Hepatocyte (in vitro differentiated cells): ENCODE measurements around the gene LRIT1. TPM values are rescaled to one million over a fixed set of nuclear protein-coding genes. Genes with fewer than 3 reads are reported as not detected.
A peak's percentile ranks its signal among the peaks of the same experiment; 100 is the strongest.

Source experiments
- DNase-seq: peaks from one replicate; pipeline ENCODE4 v3.0.0-alpha.2; 2016; ENCODE audit warnings: low spot score
- H2AFZ ChIP-seq: fragments of 200-600 bp; sonication (generic); 2 replicates; pipeline ENCODE4 v1.6.0; 2016; ENCODE audit warnings: antibody characterized with exemption, mild to moderate bottlenecking
- H3K27ac ChIP-seq: fragments of 200-600 bp; sonication (generic); 2 replicates; pipeline ENCODE4 v1.5.1; 2016; ENCODE audit warnings: mild to moderate bottlenecking
- H3K27me3 ChIP-seq: fragments of 200-600 bp; sonication (generic); 2 replicates; pipeline ENCODE4 v1.6.1; 2016
- H3K36me3 ChIP-seq: fragments of 200-600 bp; sonication (generic); replicated peaks from 2 replicates; pipeline ENCODE4 v1.5.1; 2016; ENCODE audit warnings: low read depth; ENCODE audit not compliant: insufficient read depth
- H3K4me1 ChIP-seq: fragments of 200-600 bp; sonication (generic); 2 replicates; pipeline ENCODE4 v1.5.1; 2016; ENCODE audit warnings: mild to moderate bottlenecking, moderate library complexity; ENCODE audit not compliant: insufficient read depth
- H3K4me2 ChIP-seq: fragments of 200-600 bp; sonication (generic); 2 replicates; pipeline ENCODE4 v1.6.0; 2016
- H3K4me3 ChIP-seq: fragments of 200-600 bp; sonication (generic); 2 replicates; pipeline ENCODE4 v1.5.1; 2016; ENCODE audit warnings: mild to moderate bottlenecking
- H3K79me2 ChIP-seq: fragments of 200-600 bp; sonication (generic); 2 replicates; pipeline ENCODE4 v1.6.0; 2017; ENCODE audit warnings: mild to moderate bottlenecking
- H3K9me2 ChIP-seq: fragments of 200-600 bp; sonication (generic); replicated peaks from 2 replicates; pipeline ENCODE4 v1.6.0; 2017; ENCODE audit warnings: mild to moderate bottlenecking; ENCODE audit not compliant: insufficient read depth
- H3K9me3 ChIP-seq: fragments of 200-600 bp; sonication (generic); 2 replicates; pipeline ENCODE4 v1.5.1; 2016; ENCODE audit warnings: low read depth, mild to moderate bottlenecking
- H4K20me1 ChIP-seq: fragments of 200-600 bp; sonication (generic); 2 replicates; pipeline ENCODE4 v1.6.0; 2016; ENCODE audit warnings: mild to moderate bottlenecking; ENCODE audit not compliant: insufficient read depth, poor library complexity, severe bottlenecking
- CTCF ChIP-seq: fragments of 200-600 bp; sonication (generic); IDR thresholded peaks from 2 replicates; pipeline ENCODE4 v1.5.1; 2016; ENCODE audit warnings: antibody characterized with exemption, mild to moderate bottlenecking; ENCODE audit not compliant: poor library complexity
- EZH2 ChIP-seq: fragments of 200-600 bp; sonication (generic); IDR thresholded peaks from 2 replicates; pipeline ENCODE4 v1.6.1; 2016; ENCODE audit warnings: antibody characterized with exemption, mild to moderate bottlenecking, borderline replicate concordance
- EZH2phosphoT487 ChIP-seq: fragments of 200-600 bp; sonication (generic); IDR thresholded peaks from one replicate; pipeline ENCODE4 v1.6.1; 2018; ENCODE audit warnings: antibody characterized with exemption, mild to moderate bottlenecking, low read depth, moderate library complexity; ENCODE audit not compliant: unreplicated experiment, severe bottlenecking
- WGBS: methylation state at CpG from one replicate; pipeline ENCODE4 v1.1.6; 2016; ENCODE audit warnings: low lambda C conversion rate; ENCODE audit errors: missing lambda C conversion rate; 5-methylcytosine and 5-hydroxymethylcytosine counted together
- polyA plus RNA-seq: library from polyadenylated mRNA; unstranded; fragments of >200 nt; fragmentation: Nextera tagmentation; extraction: Ambion mirVana; gene quantifications from 2 replicates; pipeline ENCODE4 v1.2.1, GENCODE V29; 2016
- total RNA-seq: library from RNA; depleted of rRNA; stranded (reverse); fragments of >200 nt; gene quantifications from 2 replicates; pipeline ENCODE4 v1.2.3, GENCODE V29; 2014

The LRIT1 gene
- total and polyA plus RNA-seq, 2 experiments from 2014 or later = not detected

GRCh38 chr10:84257343-84258020, 16.1 kb upstream of the LRIT1 start:
- 82% methylated on average over 15 of the region's 15 CpGs for WGBS
- no peak overlapping the region for H3K4me2 ChIP-seq
- no peaks in the 10 kb centered on the region for H3K36me3 ChIP-seq
- H3K9me3 ChIP-seq = no peaks in the 10 kb centered on the region
- no peak overlapping the region for H3K4me3 ChIP-seq
- H3K9me2 ChIP-seq = no peaks in the 10 kb centered on the region
- H3K79me2 ChIP-seq = no peaks in the 10 kb centered on the region
- no peak overlapping the region for H2AFZ ChIP-seq
- TF ChIP-seq EZH2 = no peak
- no peak for TF ChIP-seq EZH2phosphoT487
- TF ChIP-seq CTCF = no peak
- H3K27ac ChIP-seq = no peak overlapping the region
- no peaks in the 10 kb centered on the region for H4K20me1 ChIP-seq
- DNase-seq = no peak
- no peaks in the 10 kb centered on the region for H3K4me1 ChIP-seq
- no peaks in the 10 kb centered on the region for H3K27me3 ChIP-seq

GRCh38 chr10:84256510-84257342, 15.4 kb upstream of the LRIT1 start:
- no peaks in the 10 kb centered on the region for H3K27me3 ChIP-seq
- H3K9me3 ChIP-seq = no peaks in the 10 kb centered on the region
- no peaks in the 10 kb centered on the region for H3K4me1 ChIP-seq
- no peak overlapping the region for H3K4me3 ChIP-seq
- H3K9me2 ChIP-seq = no peaks in the 10 kb centered on the region
- no peaks in the 10 kb centered on the region for H3K36me3 ChIP-seq
- H3K79me2 ChIP-seq = no peaks in the 10 kb centered on the region
- peak; percentile 44 for DNase-seq
- H3K27ac ChIP-seq = no peak overlapping the region
- H4K20me1 ChIP-seq = no peaks in the 10 kb centered on the region
- WGBS = 57% methylated on average over 35 of the region's 35 CpGs
- TF ChIP-seq EZH2 (no peak), CTCF (peak; percentile 46), EZH2phosphoT487 (no peak)
- H3K4me2 ChIP-seq = no peak overlapping the region
- no peak overlapping the region for H2AFZ ChIP-seq

GRCh38 chr10:84254552-84255478, 13.5 kb upstream of the LRIT1 start:
- no peak overlapping the region for H3K4me2 ChIP-seq
- H3K9me2 ChIP-seq = no peaks in the 10 kb centered on the region
- no peaks in the 10 kb centered on the region for H3K79me2 ChIP-seq
- no peaks in the 10 kb centered on the region for H4K20me1 ChIP-seq
- no peak overlapping the region for H3K4me3 ChIP-seq
- no peak for DNase-seq
- no peaks in the 10 kb centered on the region for H3K36me3 ChIP-seq
- H3K9me3 ChIP-seq = no peaks in the 10 kb centered on the region
- WGBS = 80% methylated on average over 10 of the region's 10 CpGs
- TF ChIP-seq EZH2phosphoT487 = no peak
- TF ChIP-seq EZH2 = no peak
- no peak for TF ChIP-seq CTCF
- no peak overlapping the region for H2AFZ ChIP-seq
- no peak overlapping the region for H3K27ac ChIP-seq
- H3K4me1 ChIP-seq = no peaks in the 10 kb centered on the region
- H3K27me3 ChIP-seq = no peaks in the 10 kb centered on the region
